GM19438 (cell line): ENCODE measurements around the gene DLG5.

Experiments used
- ATAC-seq: cut with Tn5 transposase; IDR thresholded peaks from one replicate; pipeline ENCODE4 v1.9.1; 2021; ENCODE audit warnings: low read depth; ENCODE audit not compliant: unreplicated experiment

DLG5 gene

GRCh38 chr10:77946084-77946483 is 19.5 kb upstream of the DLG5 start:
- no peak for ATAC-seq

GRCh38 chr10:77944519-77944918 is 18.0 kb upstream of the DLG5 start:
- ATAC-seq, result no peak

GRCh38 chr10:77943121-77943901 is 16.8 kb upstream of the DLG5 start:
- ATAC-seq, result no peak

- ATAC-seq, result no peak
Observed at GRCh38 chr10:77941790-77942189, 15.2 kb upstream of the DLG5 start.

GRCh38 chr10:77940627-77941026 is 14.1 kb upstream of the DLG5 start:
- no peak for ATAC-seq

GRCh38 chr10:77940225-77940624 is 13.7 kb upstream of the DLG5 start:
- no peak for ATAC-seq

- ATAC-seq, result no peak
Observed at GRCh38 chr10:77939561-77940001, 13.0 kb upstream of the DLG5 start.

GRCh38 chr10:77936697-77937567 is 10.4 kb upstream of the DLG5 start:
- no peak for ATAC-seq

GRCh38 chr10:77932016-77932715 is 5.6 kb upstream of the DLG5 start:
- ATAC-seq, result no peak

GRCh38 chr10:77927402-77928246 is 1.1 kb upstream of the DLG5 start:
- ATAC-seq, result no peak

GRCh38 chr10:77925795-77926565 is 575 bp downstream of the DLG5 start:
- ATAC-seq, result peak; percentile 58

- ATAC-seq, result no peak
Observed at GRCh38 chr10:77925410-77925794, 1.2 kb downstream of the DLG5 start.

- no peak for ATAC-seq
Observed at GRCh38 chr10:77922566-77923179, 3.9 kb downstream of the DLG5 start.

GRCh38 chr10:77922055-77922454 is 4.5 kb downstream of the DLG5 start:
- no peak for ATAC-seq

- ATAC-seq, result no peak
Observed at GRCh38 chr10:77921395-77921794, 5.2 kb downstream of the DLG5 start.

- ATAC-seq, result no peak
Observed at GRCh38 chr10:77920495-77920894, 6.1 kb downstream of the DLG5 start.

- ATAC-seq, result no peak
Observed at GRCh38 chr10:77919713-77920108, 6.8 kb downstream of the DLG5 start.

- no peak for ATAC-seq
Observed at GRCh38 chr10:77915319-77916105, 11.0 kb downstream of the DLG5 start.
